Measurements from ENCODE around the gene FADS6. TPM values are rescaled to one million over a fixed set of nuclear protein-coding genes. Genes with fewer than 3 reads are reported as not detected.

The FADS6 gene
- total and polyA plus RNA-seq, 10 of the 15 experiments (the other 5 are each of a cell fraction or from before 2014, with no cell fraction given): not detected

DNA sequence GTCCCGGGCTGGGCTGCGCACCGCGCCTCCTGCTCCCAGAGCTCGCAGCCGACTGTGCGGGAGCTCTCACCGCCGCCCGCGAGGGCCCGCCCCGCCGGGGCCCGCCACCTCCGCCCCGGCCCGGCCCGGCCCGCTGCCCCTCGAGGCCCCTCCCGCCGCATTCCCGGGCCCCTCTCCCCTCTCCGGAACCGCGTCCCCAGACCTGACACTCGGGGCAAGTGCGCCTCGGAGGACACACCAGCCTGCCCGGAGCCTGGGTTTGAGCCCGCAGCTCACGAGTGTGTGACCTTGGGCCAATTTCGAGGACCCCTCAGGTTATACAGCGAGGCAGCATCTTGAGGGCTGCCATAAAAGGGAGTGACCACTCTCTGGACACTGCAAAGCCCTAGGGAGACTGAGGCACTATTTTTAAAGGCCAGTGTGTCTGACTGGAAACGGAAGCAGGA is 31.7 kb downstream of the FADS6 start (continued):
- TF ChIP-seq, protein P1, sequence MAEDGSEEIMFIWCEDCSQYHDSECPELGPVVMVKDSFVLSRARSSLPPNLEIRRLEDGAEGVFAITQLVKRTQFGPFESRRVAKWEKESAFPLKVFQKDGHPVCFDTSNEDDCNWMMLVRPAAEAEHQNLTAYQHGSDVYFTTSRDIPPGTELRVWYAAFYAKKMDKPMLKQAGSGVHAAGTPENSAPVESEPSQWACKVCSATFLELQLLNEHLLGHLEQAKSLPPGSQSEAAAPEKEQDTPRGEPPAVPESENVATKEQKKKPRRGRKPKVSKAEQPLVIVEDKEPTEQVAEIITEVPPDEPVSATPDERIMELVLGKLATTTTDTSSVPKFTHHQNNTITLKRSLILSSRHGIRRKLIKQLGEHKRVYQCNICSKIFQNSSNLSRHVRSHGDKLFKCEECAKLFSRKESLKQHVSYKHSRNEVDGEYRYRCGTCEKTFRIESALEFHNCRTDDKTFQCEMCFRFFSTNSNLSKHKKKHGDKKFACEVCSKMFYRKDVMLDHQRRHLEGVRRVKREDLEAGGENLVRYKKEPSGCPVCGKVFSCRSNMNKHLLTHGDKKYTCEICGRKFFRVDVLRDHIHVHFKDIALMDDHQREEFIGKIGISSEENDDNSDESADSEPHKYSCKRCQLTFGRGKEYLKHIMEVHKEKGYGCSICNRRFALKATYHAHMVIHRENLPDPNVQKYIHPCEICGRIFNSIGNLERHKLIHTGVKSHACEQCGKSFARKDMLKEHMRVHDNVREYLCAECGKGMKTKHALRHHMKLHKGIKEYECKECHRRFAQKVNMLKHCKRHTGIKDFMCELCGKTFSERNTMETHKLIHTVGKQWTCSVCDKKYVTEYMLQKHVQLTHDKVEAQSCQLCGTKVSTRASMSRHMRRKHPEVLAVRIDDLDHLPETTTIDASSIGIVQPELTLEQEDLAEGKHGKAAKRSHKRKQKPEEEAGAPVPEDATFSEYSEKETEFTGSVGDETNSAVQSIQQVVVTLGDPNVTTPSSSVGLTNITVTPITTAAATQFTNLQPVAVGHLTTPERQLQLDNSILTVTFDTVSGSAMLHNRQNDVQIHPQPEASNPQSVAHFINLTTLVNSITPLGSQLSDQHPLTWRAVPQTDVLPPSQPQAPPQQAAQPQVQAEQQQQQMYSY (CRISPR knock-in tag; IDR thresholded peaks at IDR 0.05): no peak
- no peak for TF ChIP-seq MTA3 (IDR thresholded peaks at IDR 0.05; ENCODE audit: borderline replicate concordance, low read length)
- TF ChIP-seq ASH2L (IDR thresholded peaks at IDR 0.05; ENCODE audit: borderline replicate concordance, low read depth): no peak
- peak; percentile 85 for TF ChIP-seq SUZ12 (IDR thresholded peaks at IDR 0.05; ENCODE audit: unreplicated experiment)

- no peak for TF ChIP-seq TARDBP (IDR thresholded peaks at IDR 0.05; ENCODE audit: borderline replicate concordance)
- TF ChIP-seq, protein P2, sequence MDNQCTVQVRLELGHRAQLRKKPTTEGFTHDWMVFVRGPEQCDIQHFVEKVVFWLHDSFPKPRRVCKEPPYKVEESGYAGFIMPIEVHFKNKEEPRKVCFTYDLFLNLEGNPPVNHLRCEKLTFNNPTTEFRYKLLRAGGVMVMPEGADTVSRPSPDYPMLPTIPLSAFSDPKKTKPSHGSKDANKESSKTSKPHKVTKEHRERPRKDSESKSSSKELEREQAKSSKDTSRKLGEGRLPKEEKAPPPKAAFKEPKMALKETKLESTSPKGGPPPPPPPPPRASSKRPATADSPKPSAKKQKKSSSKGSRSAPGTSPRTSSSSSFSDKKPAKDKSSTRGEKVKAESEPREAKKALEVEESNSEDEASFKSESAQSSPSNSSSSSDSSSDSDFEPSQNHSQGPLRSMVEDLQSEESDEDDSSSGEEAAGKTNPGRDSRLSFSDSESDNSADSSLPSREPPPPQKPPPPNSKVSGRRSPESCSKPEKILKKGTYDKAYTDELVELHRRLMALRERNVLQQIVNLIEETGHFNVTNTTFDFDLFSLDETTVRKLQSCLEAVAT (IDR thresholded peaks at IDR 0.05): no peak
- TF ChIP-seq PAX5 (IDR thresholded peaks at IDR 0.05; ENCODE audit: borderline replicate concordance, low read depth, low read length): no peak
- no peak for TF ChIP-seq BHLHE40 (IDR thresholded peaks at IDR 0.05; ENCODE audit: borderline replicate concordance in 1 of 2, low read depth in 2 of 2, low read length in 1 of 2)
- TF ChIP-seq POLR2A (IDR thresholded peaks at IDR 0.05; ENCODE audit: low read depth, low read length): peak; percentile 7; the same call in 1 of the 2 replicates
- TF ChIP-seq TAF1 (IDR thresholded peaks at IDR 0.05; ENCODE audit: borderline replicate concordance, low read depth, low read length): no peak
- TF ChIP-seq RB1 (IDR thresholded peaks at IDR 0.05; ENCODE audit: borderline replicate concordance): no peak
- peak; percentile 73 for TF ChIP-seq SUZ12 (IDR thresholded peaks at IDR 0.05; ENCODE audit: unreplicated experiment)
- ChIA-PET CTCF (interaction anchor here (0.7 to 10.2 kb wide), 10 partner anchors 10 to 295 kb away, joined by 3 to 98 read pairs (median 5); partner anchors contain the start of genes FDXR and RAB37), SMC1A (ENCODE audit: uncharacterized antibody, unreplicated experiment) (interaction anchor here (3.4 kb wide), 1 partner anchor 71 kb away, joined by 12 read pairs; no protein-coding TSS in a partner anchor), RAD21 (ENCODE audit: unreplicated experiment) (interaction anchor here (1.3 to 4.9 kb wide), 3 partner anchors 70 to 204 kb away, joined by 5 to 15 read pairs (median 8); partner anchors contain the start of gene RAB37), POLR2A (no interaction called here)
- Histone ChIP-seq H3K36me3 (ENCODE audit: control insufficient read depth in 2 of 2, insufficient read depth in 2 of 2, low read length in 1 of 2) (no peaks in the 10 kb centered on the region; a peak in 1 of 4 replicates), H2AFZ (ENCODE audit: control insufficient read depth, low read depth, low read length) (no peak overlapping the region), H3K9ac (ENCODE audit: control insufficient read depth, insufficient read depth, low read length) (no peak overlapping the region), H4K20me1 (ENCODE audit: control insufficient read depth, insufficient read depth) (no peaks in the 10 kb centered on the region), H3K27ac (ENCODE audit: control insufficient read depth, insufficient read depth) (no peak overlapping the region), H3K9me3 (replicated peaks; ENCODE audit: control insufficient read depth, insufficient read depth, low read length) (no peaks in the 10 kb centered on the region), H3K4me3 (no peak overlapping the region), H3K4me1 (ENCODE audit: control insufficient read depth, insufficient read depth, low read length) (peaks cover 4% of the 10 kb centered on the region; the same call in 1 of the 2 replicates), H3K79me2 (ENCODE audit: control insufficient read depth, insufficient read depth, low read length) (no peaks in the 10 kb centered on the region), H3K4me2 (ENCODE audit: control insufficient read depth, insufficient read depth) (no peak overlapping the region), H3K27me3 (replicated peaks in 1 of 2; ENCODE audit: control insufficient read depth in 2 of 2, insufficient read depth in 2 of 2, low read length in 1 of 2) (peaks cover 12 to 14% of the 10 kb centered on the region in 2 experiments)
- BruUV-seq (replicated peaks): no TSS peak
- DNase-seq (ENCODE audit: low read depth, low spot score): no peak
- FAIRE-seq: no peak
- intact Hi-C loops (cut with micrococcal nuclease; ENCODE audit: unreplicated experiment): no loop called here
- 11% methylated on average over 57 of the region's 96 CpGs for WGBS (ENCODE audit: insufficient coverage, insufficient replicate concordance, low lambda C conversion rate, missing lambda C conversion rate)
- no peak for ATAC-seq
- in situ Hi-C loops (cut with MboI): no loop called here
Measured at GRCh38 chr17:74860872-74861661, 32.4 kb downstream of the FADS6 start.

All from GM12878 (cell line).